NCI-H1436 (cell line): ENCODE measurements around the gene SNCAIP.

ENCODE experiments used
- DNase-seq: peaks from one replicate; lab custom pipeline; 2025; lab: John Stamatoyannopoulos, UW

The SNCAIP gene

DNA sequence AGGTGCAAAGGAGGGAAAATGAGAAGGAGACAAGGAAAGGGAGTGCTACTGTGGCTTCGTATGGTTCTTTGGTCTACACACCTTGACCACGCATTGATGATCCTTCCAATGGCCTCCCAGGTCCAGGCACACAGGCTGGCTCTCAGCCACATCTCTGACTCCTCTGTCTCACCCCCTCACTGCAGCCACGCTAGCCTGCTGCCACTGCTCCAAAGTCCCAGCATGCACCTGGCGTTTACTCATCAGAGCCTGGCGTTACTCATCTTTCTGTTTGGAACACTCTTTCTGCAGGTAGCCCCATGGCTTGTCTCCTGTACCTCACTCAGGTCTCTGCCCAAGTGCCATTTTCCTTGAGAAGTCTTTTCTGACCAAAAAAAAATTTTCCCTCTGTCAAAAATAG lies 195.5 kb downstream of the SNCAIP start:
- DNase-seq: no peak

- DNase-seq: no peak
These were observed 196.6 kb downstream of the SNCAIP start for GRCh38 chr5:122508623-122509022.
